ENCODE results near the gene UVRAG.
A peak's percentile ranks its signal among the peaks of the same experiment; 100 is the strongest.

UVRAG gene

DNA sequence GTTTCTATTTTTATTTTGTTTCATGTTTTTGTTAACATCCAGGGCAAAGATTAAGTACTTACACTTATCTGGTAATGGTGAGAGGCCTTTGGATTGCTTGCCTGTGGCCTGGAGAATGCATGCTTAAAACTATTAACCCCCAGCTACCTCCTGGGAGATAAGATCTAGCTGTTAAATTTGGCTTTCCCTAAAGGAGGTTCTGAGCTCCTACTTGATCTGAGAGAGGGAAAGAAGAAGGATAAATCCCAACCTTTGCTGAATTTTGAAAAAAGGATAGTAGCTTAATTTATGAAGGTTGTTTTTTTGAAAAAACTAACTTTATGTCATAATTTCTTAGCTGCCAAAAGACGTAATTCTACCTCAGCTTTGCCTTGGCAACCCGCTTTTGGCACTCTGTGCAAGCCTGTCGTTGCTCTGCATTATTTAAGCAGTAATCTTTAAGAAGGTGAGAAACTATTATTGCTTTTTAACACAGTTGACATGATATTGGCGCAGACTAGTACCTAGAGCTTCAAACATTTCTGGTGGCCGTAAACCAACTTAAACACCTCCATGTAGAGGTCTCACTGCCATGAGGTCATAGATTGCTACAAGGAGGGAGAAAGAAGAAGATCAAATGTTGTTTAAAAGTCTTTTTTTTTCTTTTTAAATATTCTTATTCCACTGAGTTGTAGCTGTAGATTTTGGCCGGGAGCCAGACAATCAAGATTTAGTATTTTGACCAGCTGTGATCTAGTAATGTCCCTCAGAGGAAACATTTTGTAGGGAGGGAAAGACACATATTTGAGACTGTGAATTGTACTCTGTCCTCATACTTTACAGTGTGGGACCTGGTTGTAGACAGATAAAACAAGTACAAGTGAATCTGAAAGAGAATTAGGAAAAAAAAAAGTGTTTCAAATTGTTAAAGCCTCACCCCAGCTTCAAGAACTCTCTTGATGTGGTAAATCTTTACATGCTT is 316.9 kb downstream of the UVRAG start:
- peak overlapping the region in 4 of 5 donors; percentile 8 to 82 (median 23) for H3K9ac ChIP-seq (ENCODE audit: low read length in 5 of 5)
- peak overlapping the region; percentile 87 for H3K27ac ChIP-seq (ENCODE audit: low read depth, low read length)
- H3K36me3 ChIP-seq (ENCODE audit: control insufficient read depth in 5 of 5, insufficient read depth in 5 of 5, low read length in 5 of 5), result peaks cover 0 to 2% (median 0%) of the 10 kb centered on the region in 5 donors
- no peaks in the 10 kb centered on the region for H3K9me3 ChIP-seq (ENCODE audit: control insufficient read depth in 5 of 5, low read length in 5 of 5)
- no peak overlapping the region for H3K4me3 ChIP-seq (ENCODE audit: low read depth in 1 of 5, low read length in 5 of 5)
- H3K4me1 ChIP-seq (ENCODE audit: control insufficient read depth in 5 of 5, insufficient read depth in 5 of 5, low read length in 5 of 5), result peaks cover 14 to 77% (median 74%) of the 10 kb centered on the region in 5 donors
- H3K27me3 ChIP-seq (ENCODE audit: control insufficient read depth in 5 of 5, insufficient read depth in 4 of 5, low read length in 5 of 5), result no peaks in the 10 kb centered on the region

DNA sequence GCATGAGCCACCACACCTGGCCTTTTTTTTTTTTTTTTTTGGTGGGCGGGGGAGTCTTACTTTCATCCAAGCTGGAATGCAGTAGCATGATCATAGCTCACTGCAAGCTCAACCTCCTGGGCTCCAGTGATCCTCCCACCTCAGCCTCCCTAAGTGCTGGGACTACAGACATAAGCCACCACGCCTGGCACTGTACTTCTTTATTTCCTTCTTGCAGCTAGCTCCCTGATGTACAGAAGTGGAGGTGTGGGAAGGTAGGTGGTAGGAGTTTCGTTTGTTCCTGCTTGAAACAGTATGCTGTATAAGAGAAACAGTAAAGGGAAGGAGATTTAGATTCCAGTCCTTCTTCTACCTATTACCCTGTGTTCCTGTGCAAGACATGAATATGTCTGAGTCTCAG is 319.2 kb downstream of the UVRAG start:
- no peak overlapping the region for H3K9ac ChIP-seq (ENCODE audit: low read length in 5 of 5)
- H3K9me3 ChIP-seq (ENCODE audit: control insufficient read depth in 5 of 5, low read length in 5 of 5), result no peaks in the 10 kb centered on the region
- peaks cover 0 to 7% (median 0%) of the 10 kb centered on the region in 5 donors for H3K36me3 ChIP-seq (ENCODE audit: control insufficient read depth in 5 of 5, insufficient read depth in 5 of 5, low read length in 5 of 5)
- H3K27me3 ChIP-seq (ENCODE audit: control insufficient read depth in 5 of 5, insufficient read depth in 4 of 5, low read length in 5 of 5), result no peaks in the 10 kb centered on the region
- peak overlapping the region; percentile 87 for H3K27ac ChIP-seq (ENCODE audit: low read depth, low read length)
- no peak overlapping the region for H3K4me3 ChIP-seq (ENCODE audit: low read depth in 1 of 5, low read length in 5 of 5)
- H3K4me1 ChIP-seq (ENCODE audit: control insufficient read depth in 5 of 5, insufficient read depth in 5 of 5, low read length in 5 of 5), result peaks cover 10 to 73% (median 66%) of the 10 kb centered on the region in 5 donors

DNA sequence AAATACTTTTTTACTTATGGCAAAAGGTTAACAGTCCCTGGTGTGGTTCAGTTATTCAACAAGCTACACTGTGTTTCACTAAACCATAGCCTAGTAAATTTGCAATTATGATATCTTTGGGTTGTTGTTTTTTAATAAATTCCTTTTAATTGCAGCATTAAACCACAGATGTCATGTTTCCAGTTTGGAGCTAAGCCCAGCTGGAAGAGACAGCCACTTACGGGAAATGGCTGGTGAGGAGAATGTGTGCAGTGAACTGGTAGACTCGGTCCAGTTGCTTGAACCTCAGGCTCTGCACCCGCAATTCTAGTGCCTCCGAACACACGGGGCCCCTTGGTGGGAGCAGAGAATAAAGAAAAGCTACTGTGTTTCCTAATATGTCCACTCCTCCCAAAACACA is 320.5 kb downstream of the UVRAG start:
- Histone ChIP-seq H3K9ac (ENCODE audit: low read length in 5 of 5) (peak overlapping the region in 1 of 5 donors; percentile 61), H3K36me3 (ENCODE audit: control insufficient read depth in 5 of 5, insufficient read depth in 5 of 5, low read length in 5 of 5) (peaks cover 0 to 7% (median under 1%) of the 10 kb centered on the region in 5 donors), H3K27ac (ENCODE audit: low read depth, low read length) (peak overlapping the region; percentile 87)

DNA sequence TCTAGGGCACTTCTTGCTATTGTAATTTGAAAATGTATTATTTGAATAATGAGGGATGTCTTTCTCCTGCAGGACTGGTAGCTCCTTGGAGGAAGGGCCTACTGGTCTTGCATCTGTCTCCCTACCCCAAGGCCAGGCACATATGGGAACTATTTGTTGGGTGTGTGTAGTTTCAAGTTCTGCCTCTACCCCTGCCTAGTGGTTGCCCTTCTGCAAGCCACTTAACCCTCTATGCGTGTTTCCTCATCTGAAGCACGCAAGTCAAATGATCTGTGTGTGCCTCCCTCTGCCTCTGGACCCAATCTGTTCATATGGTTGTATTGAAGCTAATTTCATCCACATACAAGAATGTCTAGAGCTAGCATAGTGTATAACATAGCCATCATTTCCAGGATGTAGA is 324.3 kb downstream of the UVRAG start:
- no peak overlapping the region for H3K9ac ChIP-seq (ENCODE audit: low read length in 5 of 5)
- no peak overlapping the region for H3K27ac ChIP-seq (ENCODE audit: low read depth, low read length)
- no peaks in the 10 kb centered on the region for H3K9me3 ChIP-seq (ENCODE audit: control insufficient read depth in 5 of 5, low read length in 5 of 5)
- H3K36me3 ChIP-seq (ENCODE audit: control insufficient read depth in 5 of 5, insufficient read depth in 5 of 5, low read length in 5 of 5), result peaks cover 7 to 37% (median 28%) of the 10 kb centered on the region in 5 donors
- peaks cover 7 to 42% (median 30%) of the 10 kb centered on the region in 5 donors for H3K4me1 ChIP-seq (ENCODE audit: control insufficient read depth in 5 of 5, insufficient read depth in 5 of 5, low read length in 5 of 5)
- H3K4me3 ChIP-seq (ENCODE audit: low read depth in 1 of 5, low read length in 5 of 5), result no peak overlapping the region
- no peaks in the 10 kb centered on the region for H3K27me3 ChIP-seq (ENCODE audit: control insufficient read depth in 5 of 5, insufficient read depth in 4 of 5, low read length in 5 of 5)

More for the DNA sequence above, 320.5 kb downstream of the UVRAG start:
- no peaks in the 10 kb centered on the region for H3K27me3 ChIP-seq (ENCODE audit: control insufficient read depth in 5 of 5, insufficient read depth in 4 of 5, low read length in 5 of 5)
- H3K9me3 ChIP-seq (ENCODE audit: control insufficient read depth in 5 of 5, low read length in 5 of 5), result no peaks in the 10 kb centered on the region
- H3K4me3 ChIP-seq (ENCODE audit: low read depth in 1 of 5, low read length in 5 of 5), result no peak overlapping the region
- H3K4me1 ChIP-seq (ENCODE audit: control insufficient read depth in 5 of 5, insufficient read depth in 5 of 5, low read length in 5 of 5), result peaks cover 9 to 70% (median 58%) of the 10 kb centered on the region in 5 donors

DNA sequence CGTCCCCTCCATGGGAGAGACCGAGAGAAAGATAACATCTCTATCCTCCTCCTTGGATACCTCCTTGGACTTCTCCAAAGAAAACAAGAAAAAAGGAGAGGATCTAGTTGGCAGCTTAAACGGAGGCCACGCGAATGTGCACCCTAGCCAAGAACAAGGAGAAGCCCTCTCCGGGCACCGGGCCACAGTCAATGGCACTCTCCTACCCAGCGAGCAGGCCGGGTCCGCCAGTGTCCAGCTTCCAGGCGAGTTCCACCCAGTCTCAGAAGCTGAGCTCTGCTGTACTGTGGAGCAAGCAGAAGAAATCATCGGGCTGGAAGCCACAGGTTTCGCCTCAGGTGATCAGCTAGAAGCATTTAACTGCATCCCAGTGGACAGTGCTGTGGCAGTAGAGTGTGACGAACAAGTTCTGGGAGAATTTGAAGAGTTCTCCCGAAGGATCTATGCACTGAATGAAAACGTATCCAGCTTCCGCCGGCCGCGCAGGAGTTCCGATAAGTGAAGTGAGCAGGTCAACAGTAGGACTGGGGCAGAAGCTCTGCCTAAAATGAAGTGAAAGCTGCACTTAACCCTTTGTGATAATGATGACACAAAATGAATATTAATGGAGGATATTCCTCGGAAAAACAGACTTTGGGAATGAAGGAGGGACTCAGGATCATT is 326.0 kb downstream of the UVRAG start:
- Histone ChIP-seq H3K4me3 (ENCODE audit: low read depth in 1 of 5, low read length in 5 of 5) (no peak overlapping the region), H3K4me1 (ENCODE audit: control insufficient read depth in 5 of 5, insufficient read depth in 5 of 5, low read length in 5 of 5) (peaks cover 4 to 25% (median 16%) of the 10 kb centered on the region in 5 donors), H3K9me3 (ENCODE audit: control insufficient read depth in 5 of 5, low read length in 5 of 5) (no peaks in the 10 kb centered on the region), H3K27ac (ENCODE audit: low read depth, low read length) (peak overlapping the region; percentile 54), H3K9ac (ENCODE audit: low read length in 5 of 5) (no peak overlapping the region), H3K27me3 (ENCODE audit: control insufficient read depth in 5 of 5, insufficient read depth in 4 of 5, low read length in 5 of 5) (no peaks in the 10 kb centered on the region), H3K36me3 (ENCODE audit: control insufficient read depth in 5 of 5, insufficient read depth in 5 of 5, low read length in 5 of 5) (peaks cover 7 to 35% (median 28%) of the 10 kb centered on the region in 5 donors)

DNA sequence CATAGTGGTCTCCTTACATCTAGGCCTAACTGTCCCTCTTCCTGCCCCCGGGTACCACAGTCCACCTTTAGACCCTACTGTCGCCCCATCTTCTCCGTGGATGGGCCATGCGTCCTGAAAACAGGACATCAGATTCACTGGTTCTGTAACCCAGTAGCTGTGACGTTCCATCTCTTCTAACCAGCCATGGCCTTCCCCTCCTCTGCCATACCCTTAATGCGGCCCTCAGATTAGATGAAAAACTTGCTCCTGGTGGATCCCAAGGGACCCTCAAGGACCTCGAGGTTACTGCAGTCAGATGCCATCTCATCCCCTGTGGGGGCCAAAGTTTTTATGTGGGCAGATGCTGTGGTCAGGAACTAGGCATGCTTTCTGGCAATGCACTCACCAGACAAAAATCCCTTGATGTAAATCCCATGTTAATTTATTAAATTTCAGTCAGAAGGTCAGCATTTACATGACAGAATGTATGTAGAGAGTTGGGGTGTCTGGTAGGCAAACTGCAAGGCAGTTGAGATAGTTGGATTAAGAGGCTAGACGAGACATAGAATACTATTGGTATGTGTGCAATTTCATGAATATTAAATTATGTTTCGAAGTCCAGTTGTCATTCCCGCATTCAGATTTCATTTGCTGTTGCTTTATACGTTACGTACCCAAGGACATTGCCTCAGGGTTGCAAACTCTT is 327.0 kb downstream of the UVRAG start:
- peaks cover 4 to 25% (median 17%) of the 10 kb centered on the region in 5 donors for H3K4me1 ChIP-seq (ENCODE audit: control insufficient read depth in 5 of 5, insufficient read depth in 5 of 5, low read length in 5 of 5)
- no peaks in the 10 kb centered on the region for H3K27me3 ChIP-seq (ENCODE audit: control insufficient read depth in 5 of 5, insufficient read depth in 4 of 5, low read length in 5 of 5)
- no peak overlapping the region for H3K4me3 ChIP-seq (ENCODE audit: low read depth in 1 of 5, low read length in 5 of 5)
- no peak overlapping the region for H3K9ac ChIP-seq (ENCODE audit: low read length in 5 of 5)
- peaks cover 7 to 34% (median 28%) of the 10 kb centered on the region in 5 donors for H3K36me3 ChIP-seq (ENCODE audit: control insufficient read depth in 5 of 5, insufficient read depth in 5 of 5, low read length in 5 of 5)
- no peaks in the 10 kb centered on the region for H3K9me3 ChIP-seq (ENCODE audit: control insufficient read depth in 5 of 5, low read length in 5 of 5)
- H3K27ac ChIP-seq (ENCODE audit: low read depth, low read length), result peak overlapping the region; percentile 20

DNA sequence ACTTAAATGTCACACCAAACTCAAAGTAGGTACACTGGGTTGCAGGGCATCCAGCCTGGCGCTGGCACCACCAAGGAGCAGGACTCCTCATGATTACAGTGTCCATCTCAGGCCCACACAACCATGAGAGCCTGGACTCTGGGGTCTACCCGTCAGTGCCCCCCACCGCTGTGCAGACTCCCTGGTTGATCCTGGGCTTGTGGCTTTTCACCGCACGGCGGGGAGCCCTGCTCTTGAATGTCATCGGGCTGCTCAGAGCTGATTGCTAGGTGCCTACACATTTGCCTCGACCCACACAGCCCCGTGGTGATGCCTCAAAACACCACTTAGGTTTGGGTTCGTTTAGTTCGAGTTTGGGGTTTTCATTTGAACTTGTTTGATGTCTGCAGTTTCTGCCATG is 328.3 kb downstream of the UVRAG start:
- Histone ChIP-seq H3K36me3 (ENCODE audit: control insufficient read depth in 5 of 5, insufficient read depth in 5 of 5, low read length in 5 of 5) (peaks cover 7 to 33% (median 28%) of the 10 kb centered on the region in 5 donors), H3K4me3 (ENCODE audit: low read depth in 1 of 5, low read length in 5 of 5) (no peak overlapping the region), H3K27me3 (ENCODE audit: control insufficient read depth in 5 of 5, insufficient read depth in 4 of 5, low read length in 5 of 5) (no peaks in the 10 kb centered on the region), H3K4me1 (ENCODE audit: control insufficient read depth in 5 of 5, insufficient read depth in 5 of 5, low read length in 5 of 5) (peaks cover 4 to 25% (median 18%) of the 10 kb centered on the region in 5 donors), H3K27ac (ENCODE audit: low read depth, low read length) (no peak overlapping the region), H3K9ac (ENCODE audit: low read length in 5 of 5) (no peak overlapping the region), H3K9me3 (ENCODE audit: control insufficient read depth in 5 of 5, low read length in 5 of 5) (no peaks in the 10 kb centered on the region)

DNA sequence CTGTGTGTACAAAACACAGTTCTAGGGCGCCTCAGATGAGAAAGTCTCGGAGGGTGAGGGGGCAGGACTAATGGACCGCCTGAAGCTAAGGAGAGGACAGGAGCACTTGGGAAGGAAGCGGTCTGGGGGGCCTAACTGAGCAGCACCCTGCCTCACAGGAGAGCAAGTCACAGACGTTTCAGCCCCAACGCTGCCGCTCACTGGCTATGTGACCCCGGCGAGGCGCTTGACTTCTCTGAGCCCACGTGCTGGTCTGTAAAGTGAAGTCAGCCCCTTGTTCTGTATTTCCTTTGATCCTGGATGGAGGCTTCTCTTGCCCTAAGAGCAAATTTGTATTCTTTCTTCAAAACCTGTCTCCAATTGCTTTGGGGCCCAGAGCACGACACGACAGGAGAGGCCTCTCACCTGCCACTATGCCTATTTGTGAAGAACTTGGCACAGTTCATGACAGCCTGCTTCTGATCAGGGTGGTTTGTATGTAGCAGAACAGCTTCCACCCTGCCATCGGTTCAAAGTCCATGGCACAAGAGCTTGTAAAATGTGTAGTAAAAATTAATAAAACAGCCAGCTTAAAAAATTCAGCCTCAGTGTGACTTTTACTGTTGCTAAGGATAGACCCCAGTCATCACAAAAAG is 332.2 kb downstream of the UVRAG start:
- H3K4me1 ChIP-seq (ENCODE audit: control insufficient read depth in 5 of 5, insufficient read depth in 5 of 5, low read length in 5 of 5), result peaks cover 4 to 15% (median 7%) of the 10 kb centered on the region in 5 donors
- H3K27ac ChIP-seq (ENCODE audit: low read depth, low read length), result no peak overlapping the region
- no peak overlapping the region for H3K4me3 ChIP-seq (ENCODE audit: low read depth in 1 of 5, low read length in 5 of 5)
- H3K9me3 ChIP-seq (ENCODE audit: control insufficient read depth in 5 of 5, low read length in 5 of 5), result no peaks in the 10 kb centered on the region
- peaks cover 3 to 16% (median 11%) of the 10 kb centered on the region in 5 donors for H3K36me3 ChIP-seq (ENCODE audit: control insufficient read depth in 5 of 5, insufficient read depth in 5 of 5, low read length in 5 of 5)
- H3K27me3 ChIP-seq (ENCODE audit: control insufficient read depth in 5 of 5, insufficient read depth in 4 of 5, low read length in 5 of 5), result no peaks in the 10 kb centered on the region
- no peak overlapping the region for H3K9ac ChIP-seq (ENCODE audit: low read length in 5 of 5)

DNA sequence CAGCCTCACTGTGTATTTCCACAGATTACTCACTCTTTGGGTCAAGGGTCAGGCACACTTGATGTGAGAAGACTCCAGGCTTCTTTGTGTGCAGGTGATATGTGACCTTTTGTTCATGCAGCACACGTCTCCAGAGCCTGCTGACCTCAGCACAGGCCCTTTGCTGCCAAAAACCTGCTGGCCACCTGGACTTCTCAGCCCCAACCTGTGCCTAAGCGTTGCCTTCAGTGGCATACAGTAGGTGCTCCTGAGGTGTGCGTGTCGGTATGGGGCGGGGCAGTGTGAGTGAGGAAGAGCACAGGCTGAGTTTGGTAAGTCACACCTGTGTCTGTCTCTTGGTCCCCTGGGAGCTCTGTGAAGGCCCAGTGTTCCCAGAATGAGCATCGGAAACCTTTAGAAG is 333.2 kb downstream of the UVRAG start:
- H3K9ac ChIP-seq (ENCODE audit: low read length in 5 of 5), result no peak overlapping the region
- no peak overlapping the region for H3K4me3 ChIP-seq (ENCODE audit: low read depth in 1 of 5, low read length in 5 of 5)
- no peak overlapping the region for H3K27ac ChIP-seq (ENCODE audit: low read depth, low read length)
- H3K4me1 ChIP-seq (ENCODE audit: control insufficient read depth in 5 of 5, insufficient read depth in 5 of 5, low read length in 5 of 5), result peaks cover 8 to 25% (median 18%) of the 10 kb centered on the region in 5 donors
- no peaks in the 10 kb centered on the region for H3K9me3 ChIP-seq (ENCODE audit: control insufficient read depth in 5 of 5, low read length in 5 of 5)
- H3K36me3 ChIP-seq (ENCODE audit: control insufficient read depth in 5 of 5, insufficient read depth in 5 of 5, low read length in 5 of 5), result peaks cover 0 to 6% (median 3%) of the 10 kb centered on the region in 5 donors
- H3K27me3 ChIP-seq (ENCODE audit: control insufficient read depth in 5 of 5, insufficient read depth in 4 of 5, low read length in 5 of 5), result no peaks in the 10 kb centered on the region
